ENCODE data around the gene STH. TPM values are rescaled to one million over a fixed set of nuclear protein-coding genes. Genes with fewer than 3 reads are reported as not detected.

Gene STH
- total RNA-seq, 4 donors from 2014 or later, result not detected

GRCh38 chr17:45961206-45961605 lies 37.8 kb upstream of the STH start:
- WGBS, result 84% methylated on average over 6 of the region's 6 CpGs
- TF ChIP-seq CTCF (IDR thresholded peaks at IDR 0.05) (no peak), POLR2AphosphoS5 (IDR thresholded peaks at IDR 0.05) (no peak), EP300 (IDR thresholded peaks at IDR 0.05) (no peak), POLR2A (IDR thresholded peaks at IDR 0.05; ENCODE audit: low read depth) (no peak)
- Histone ChIP-seq H3K27ac (replicated peaks in 1 of 4) (no peak overlapping the region), H3K9me3 (no peaks in the 10 kb centered on the region), H3K36me3 (peaks cover 0 to 7% (median 0%) of the 10 kb centered on the region in 4 donors), H3K4me3 (no peak overlapping the region), H3K4me1 (peaks cover 0 to 8% (median 6%) of the 10 kb centered on the region in 4 donors), H3K27me3 (no peaks in the 10 kb centered on the region)
- DNase-seq (ENCODE audit: extremely low spot score), result no peak
- intact Hi-C loops (cut with DNase I), result no loop called here

- DNase-seq (ENCODE audit: extremely low spot score), result no peak
- TF ChIP-seq POLR2A (IDR thresholded peaks at IDR 0.05; ENCODE audit: low read depth) (no peak), CTCF (IDR thresholded peaks at IDR 0.05) (no peak)
- H3K9me3 ChIP-seq, result no peaks in the 10 kb centered on the region
- no peaks in the 10 kb centered on the region for H3K27me3 ChIP-seq
- H3K4me3 ChIP-seq, result no peak overlapping the region
- intact Hi-C loops (cut with DNase I), result no loop called here
- H3K4me1 ChIP-seq, result peaks cover 0 to 10% (median 8%) of the 10 kb centered on the region in 4 donors
- no peak overlapping the region for H3K27ac ChIP-seq (replicated peaks in 1 of 4)
- 90% methylated on average over 12 of the region's 12 CpGs for WGBS
- peaks cover 0 to 7% (median 0%) of the 10 kb centered on the region in 4 donors for H3K36me3 ChIP-seq
Observed at GRCh38 chr17:45962221-45962972, 36.7 kb upstream of the STH start.

- Histone ChIP-seq H3K4me1 (peaks cover 0 to 10% (median 8%) of the 10 kb centered on the region in 4 donors), H3K27me3 (no peaks in the 10 kb centered on the region), H3K4me3 (no peak overlapping the region), H3K9me3 (no peaks in the 10 kb centered on the region), H3K27ac (replicated peaks in 1 of 4) (no peak overlapping the region), H3K36me3 (peaks cover 0 to 7% (median 0%) of the 10 kb centered on the region in 4 donors)
- no peak for TF ChIP-seq POLR2A (IDR thresholded peaks at IDR 0.05; ENCODE audit: low read depth)
- no peak for TF ChIP-seq EP300 (IDR thresholded peaks at IDR 0.05)
- TF ChIP-seq CTCF (IDR thresholded peaks at IDR 0.05), result no peak
- TF ChIP-seq POLR2AphosphoS5 (IDR thresholded peaks at IDR 0.05), result no peak
- WGBS, result 84% methylated on average over 5 of the region's 5 CpGs
- intact Hi-C loops (cut with DNase I), result no loop called here
- no peak for DNase-seq (ENCODE audit: extremely low spot score)
Observed at GRCh38 chr17:45963283-45963682, 35.8 kb upstream of the STH start.

GRCh38 chr17:45963889-45964288 lies 35.2 kb upstream of the STH start:
- H3K36me3 ChIP-seq, result peaks cover 0 to 7% (median 0%) of the 10 kb centered on the region in 4 donors
- WGBS, result 50% methylated on average over 5 of the region's 5 CpGs
- H3K27me3 ChIP-seq, result no peaks in the 10 kb centered on the region
- DNase-seq (ENCODE audit: extremely low spot score), result no peak
- H3K9me3 ChIP-seq, result no peaks in the 10 kb centered on the region
- H3K4me3 ChIP-seq, result no peak overlapping the region
- peaks cover 0 to 10% (median 8%) of the 10 kb centered on the region in 4 donors for H3K4me1 ChIP-seq
- H3K27ac ChIP-seq (replicated peaks in 1 of 4), result no peak overlapping the region
- TF ChIP-seq POLR2AphosphoS5 (IDR thresholded peaks at IDR 0.05) (no peak), EP300 (IDR thresholded peaks at IDR 0.05) (no peak), POLR2A (IDR thresholded peaks at IDR 0.05; ENCODE audit: low read depth) (no peak), CTCF (IDR thresholded peaks at IDR 0.05) (no peak)
- intact Hi-C loops (cut with DNase I), result no loop called here

Data from esophagus muscularis mucosa (tissue), 4 donors.